Urothelium cell line (cell line): Measurements from ENCODE around the gene NARF.
A peak's percentile ranks its signal among the peaks of the same experiment; 100 is the strongest.
"Not testable (repeated sequence)": the region's sequence is repeated elsewhere in the genome, so short reads cannot be mapped to it uniquely, and the experiment has no call there.

Experiments
- DNase-seq: peaks from one replicate; pipeline ENCODE4 v3.0.0; 2011; ENCODE audit warnings: low spot score, mixed read lengths
- FAIRE-seq: peaks from 2 replicates; lab custom pipeline; 2011; peaks lifted over from hg19 to GRCh38; lab: Jason Lieb, UNC

NARF gene

DNA sequence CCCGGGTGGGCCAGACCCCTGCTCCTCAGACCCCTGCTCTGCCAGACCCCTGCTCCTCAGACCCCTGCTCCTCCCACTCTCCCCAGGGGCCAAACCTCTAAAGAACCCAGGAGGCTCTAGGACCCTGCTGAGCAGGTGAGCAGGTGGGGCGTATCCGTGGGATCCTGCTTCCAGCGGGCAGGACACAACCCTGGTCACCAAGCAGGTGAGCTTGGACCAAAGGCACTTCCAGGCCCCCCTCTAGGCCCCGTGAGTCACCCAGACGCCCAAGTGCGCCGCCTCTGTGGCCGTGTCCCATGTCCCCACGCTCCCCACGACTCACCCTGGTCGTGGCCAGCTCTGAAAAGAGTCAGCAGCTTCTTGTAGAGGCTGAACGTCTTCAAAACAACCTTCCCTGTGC lies 13.0 kb upstream of the NARF start:
- no peak for DNase-seq
- FAIRE-seq, result no peak

DNA sequence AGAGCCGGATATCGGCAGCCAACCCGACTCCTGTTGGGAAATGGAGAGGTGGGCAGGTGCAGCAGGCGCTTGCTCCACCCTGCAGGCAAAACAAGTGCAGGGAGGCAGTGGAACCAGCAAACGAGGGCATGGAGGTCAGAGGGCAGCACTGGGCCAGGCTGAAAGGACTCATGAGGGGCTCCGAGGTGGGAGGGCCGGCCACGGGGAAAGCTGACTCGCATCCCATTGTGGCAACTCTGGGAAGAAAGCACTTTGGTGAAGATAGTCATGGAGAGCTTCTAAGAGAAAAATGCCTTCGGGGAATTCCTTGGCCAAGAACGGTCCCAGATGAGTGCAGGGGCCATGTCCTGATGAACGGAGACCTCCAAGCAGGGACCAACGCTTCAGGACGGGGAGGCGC lies 12.4 kb upstream of the NARF start:
- no peak for DNase-seq

DNA sequence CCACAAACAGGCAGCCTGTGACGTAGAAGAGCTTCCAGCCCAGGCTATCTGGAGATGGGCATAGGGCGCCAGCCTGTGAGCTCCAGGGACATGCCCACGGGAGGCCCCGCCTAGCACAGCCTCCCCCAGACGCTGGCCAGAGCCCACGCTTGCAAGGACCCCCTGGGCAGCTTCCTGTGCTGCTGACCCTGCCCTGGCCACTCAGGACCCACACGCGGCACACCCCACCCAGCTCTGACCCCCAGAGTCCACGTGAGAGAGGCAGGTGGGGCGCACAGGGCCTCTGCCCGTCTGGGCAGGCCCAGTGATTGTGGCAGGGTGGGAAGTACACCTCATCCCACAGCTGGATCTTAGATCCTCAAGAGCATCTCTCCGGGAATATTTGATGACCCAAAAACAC lies 11.9 kb upstream of the NARF start:
- FAIRE-seq (no peak), DNase-seq (no peak)

More for the DNA sequence above, 12.4 kb upstream of the NARF start:
- no peak for FAIRE-seq

GRCh38 chr17:82447876-82448275 lies 10.7 kb upstream of the NARF start:
- DNase-seq (no peak), FAIRE-seq (no peak)

- no peak for DNase-seq
- peak; percentile 58 for FAIRE-seq
Measured at GRCh38 chr17:82449131-82449882, 9.2 kb upstream of the NARF start.

DNA sequence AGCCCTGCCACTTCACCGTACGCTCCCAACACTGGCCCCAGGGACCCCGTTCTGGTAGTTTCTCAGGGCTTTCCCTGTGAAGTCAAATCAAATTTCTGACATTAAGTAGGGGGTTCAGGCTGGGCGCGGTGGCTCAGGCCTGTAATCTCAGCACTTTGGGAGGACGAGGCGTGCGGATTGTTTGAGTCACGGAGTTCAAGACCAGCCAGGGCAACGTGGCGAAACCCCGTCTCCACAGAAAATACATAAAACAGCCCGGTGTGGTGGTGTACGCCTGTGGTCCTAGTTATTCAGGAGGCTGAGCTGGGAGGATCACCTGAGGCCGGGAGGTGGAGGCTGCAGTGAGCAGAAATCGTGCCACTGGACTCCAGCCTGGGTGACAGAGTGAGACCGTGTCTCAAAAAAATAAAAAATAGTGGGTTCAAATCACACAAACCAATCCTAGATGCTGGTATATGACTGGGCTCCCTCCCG lies 8.6 kb upstream of the NARF start:
- no peak for FAIRE-seq
- no peak for DNase-seq

- FAIRE-seq (peak; percentile 27), DNase-seq (peak; percentile 96)
Measured at GRCh38 chr17:82450357-82451106, 8.0 kb upstream of the NARF start, which contains the start of gene CYBC1. TSS of gene CYBC1 (minus strand) at chr17:82450752. CDS start at chr17:82449254, 1,498 bp downstream.

DNA sequence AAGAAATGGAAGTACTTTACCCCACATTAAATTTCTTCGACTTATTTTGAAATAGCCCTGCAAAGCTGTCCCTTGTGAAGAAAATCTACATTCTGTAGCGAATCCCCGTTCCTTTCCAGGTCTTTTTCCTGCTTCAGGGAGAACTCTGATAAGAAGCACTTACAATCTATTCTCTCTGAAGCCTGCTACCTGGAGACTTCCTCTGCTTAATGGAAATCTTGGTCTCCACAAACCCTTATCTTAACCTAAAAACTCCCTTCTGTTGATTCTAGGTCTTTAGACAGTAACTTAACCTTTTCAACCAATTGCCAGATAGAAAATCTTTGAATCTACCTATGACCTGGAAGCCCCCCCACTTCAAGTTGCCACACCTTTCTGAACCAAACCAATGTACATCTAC lies 6.4 kb upstream of the NARF start:
- DNase-seq (no peak), FAIRE-seq (no peak)

GRCh38 chr17:82453151-82453550 lies 5.4 kb upstream of the NARF start:
- not testable (repeated sequence) for DNase-seq, FAIRE-seq

GRCh38 chr17:82453706-82454105 lies 4.8 kb upstream of the NARF start:
- not testable (repeated sequence) for DNase-seq, FAIRE-seq

GRCh38 chr17:82457073-82457928 lies 1.2 kb upstream of the NARF start:
- FAIRE-seq (no peak), DNase-seq (no peak)

DNA sequence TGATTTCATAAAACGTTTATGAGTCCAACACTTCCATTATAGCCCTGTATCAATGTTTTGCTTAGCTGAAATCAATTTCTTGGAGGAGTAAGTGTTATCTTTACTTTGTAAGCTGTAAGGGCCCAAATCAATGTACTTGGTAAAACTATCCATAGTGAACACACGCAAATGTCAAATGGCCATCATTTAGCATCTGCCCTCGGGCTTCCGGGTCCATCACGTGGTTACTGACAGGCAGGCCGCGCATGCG lies 687 bp upstream of the NARF start:
- no peak for DNase-seq

GRCh38 chr17:82458885-82459424 lies 414 bp downstream of the NARF start:
- FAIRE-seq (no peak), DNase-seq (no peak)

More for the DNA sequence above, 687 bp upstream of the NARF start:
- FAIRE-seq, result no peak

DNA sequence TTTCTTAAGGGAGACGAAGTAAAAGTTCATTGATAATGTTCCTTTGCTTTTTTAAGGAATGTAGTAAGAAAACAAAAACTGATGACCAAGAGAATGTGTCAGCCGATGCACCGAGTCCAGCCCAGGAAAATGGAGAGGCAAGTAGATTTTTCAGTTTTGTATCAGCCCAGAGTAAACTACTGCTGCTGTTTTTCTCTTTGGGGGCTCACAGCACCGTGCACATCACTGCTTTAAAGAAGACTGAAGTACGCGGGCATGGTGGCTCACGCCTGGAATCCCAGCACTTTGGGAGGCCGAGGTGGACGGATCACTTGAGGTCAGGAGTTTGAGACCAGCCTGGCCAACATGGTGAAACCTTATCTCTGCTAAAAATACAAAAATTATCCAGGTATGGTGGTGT lies 1.4 kb downstream of the NARF start:
- FAIRE-seq, DNase-seq: not testable (repeated sequence)

GRCh38 chr17:82461827-82462524 lies 3.4 kb downstream of the NARF start:
- no peak for FAIRE-seq
- no peak for DNase-seq

GRCh38 chr17:82463391-82463790 lies 4.8 kb downstream of the NARF start:
- FAIRE-seq (no peak), DNase-seq (no peak)

DNA sequence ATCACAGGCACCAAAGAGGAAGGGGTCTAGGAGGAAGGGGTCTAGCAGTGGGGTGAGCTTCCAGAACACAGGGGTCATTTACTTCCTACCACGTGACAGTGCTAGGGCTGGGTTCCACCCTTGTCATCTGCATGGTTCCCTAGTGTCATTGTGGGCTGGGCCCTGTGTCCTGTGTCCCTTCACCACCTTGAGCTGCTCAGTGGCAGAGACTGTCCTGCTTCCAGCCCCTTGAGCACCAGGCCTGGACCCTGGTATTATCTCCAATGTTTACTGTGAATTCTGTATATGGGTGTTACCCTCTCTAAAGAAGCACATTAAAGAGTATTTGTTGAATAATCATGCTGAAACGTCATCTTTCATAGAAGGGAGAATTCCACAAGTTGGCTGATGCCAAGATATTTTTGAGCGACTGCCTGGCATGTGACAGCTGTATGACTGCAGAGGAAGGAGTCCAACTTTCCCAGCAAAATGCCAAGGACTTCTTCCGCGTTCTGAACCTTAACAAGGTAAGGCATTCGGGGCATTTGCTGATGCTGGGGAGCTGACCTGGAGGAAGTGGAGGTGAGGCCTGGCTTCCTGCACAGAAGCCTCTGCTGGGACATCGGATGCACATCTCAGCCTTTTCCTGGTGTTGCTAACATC lies 5.5 kb downstream of the NARF start:
- DNase-seq (no peak), FAIRE-seq (no peak)

- FAIRE-seq (no peak), DNase-seq (no peak)
Measured at GRCh38 chr17:82464567-82464929, 6.0 kb downstream of the NARF start.

- DNase-seq (no peak), FAIRE-seq (no peak)
Measured at GRCh38 chr17:82465023-82465603, 6.6 kb downstream of the NARF start.

DNA sequence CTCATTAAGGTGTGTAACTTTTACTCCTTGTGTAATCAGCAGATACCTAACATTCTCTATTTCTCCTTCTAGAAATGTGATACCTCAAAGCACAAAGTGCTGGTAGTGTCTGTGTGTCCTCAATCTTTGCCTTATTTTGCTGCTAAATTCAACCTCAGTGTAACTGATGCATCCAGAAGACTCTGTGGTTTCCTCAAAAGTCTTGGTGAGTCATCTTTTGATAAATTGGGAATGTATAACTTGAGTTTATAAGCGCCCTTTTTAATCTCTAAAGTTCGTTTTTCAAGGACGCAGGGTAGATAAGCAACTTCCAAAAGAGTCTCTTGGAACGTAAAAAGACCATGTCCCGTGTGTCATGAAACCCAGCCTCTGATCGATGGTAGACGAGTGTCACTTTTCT lies 10.2 kb downstream of the NARF start:
- no peak for DNase-seq
- FAIRE-seq, result no peak
